Left forelimb (tissue), 1 donor: ENCODE data around the gene RBM19.
"Not testable (repeated sequence)": the region's sequence is repeated elsewhere in the genome, so short reads cannot be mapped to it uniquely, and the experiment has no call there.

Source experiments
- DNase-seq: peaks from one replicate; pipeline ENCODE4 v3.0.0-alpha.2; 2018; ENCODE audit warnings: low spot score

Gene RBM19

GRCh38 chr12:113965951-113966797, at the start of gene RBM19:
Gene RBM19, minus strand, starts transcription at chr12:113966325. Its CDS starts 98 bp downstream, at chr12:113966227.
- peak; percentile 98 for DNase-seq

- no peak for DNase-seq
Measured at GRCh38 chr12:114015851-114016250, 49.7 kb upstream of the RBM19 start.

GRCh38 chr12:114013575-114014345, 47.6 kb upstream of the RBM19 start:
- DNase-seq: no peak

- DNase-seq: no peak
Measured at GRCh38 chr12:114012744-114013431, 46.8 kb upstream of the RBM19 start.

GRCh38 chr12:114011711-114012110, 45.6 kb upstream of the RBM19 start:
- DNase-seq: no peak

GRCh38 chr12:114006482-114007425, 40.6 kb upstream of the RBM19 start:
- no peak for DNase-seq

GRCh38 chr12:114004402-114004801, 38.3 kb upstream of the RBM19 start:
- no peak for DNase-seq

- DNase-seq: no peak
Measured at GRCh38 chr12:114003286-114003685, 37.2 kb upstream of the RBM19 start.

- no peak for DNase-seq
Measured at GRCh38 chr12:114001511-114002340, 35.6 kb upstream of the RBM19 start.

- DNase-seq: no peak
Measured at GRCh38 chr12:114000861-114001260, 34.7 kb upstream of the RBM19 start.

- not testable (repeated sequence) for DNase-seq
Measured at GRCh38 chr12:114000261-114000660, 34.1 kb upstream of the RBM19 start.

GRCh38 chr12:113997365-113997764, 31.2 kb upstream of the RBM19 start:
- no peak for DNase-seq

- DNase-seq: no peak
Measured at GRCh38 chr12:113996026-113996425, 29.9 kb upstream of the RBM19 start.

- DNase-seq: no peak
Measured at GRCh38 chr12:113994051-113994450, 27.9 kb upstream of the RBM19 start.

- DNase-seq: not testable (repeated sequence)
Measured at GRCh38 chr12:113992751-113993150, 26.6 kb upstream of the RBM19 start.

- DNase-seq: no peak
Measured at GRCh38 chr12:113991224-113992044, 25.3 kb upstream of the RBM19 start.

GRCh38 chr12:113990250-113991223, 24.4 kb upstream of the RBM19 start:
- no peak for DNase-seq

- no peak for DNase-seq
Measured at GRCh38 chr12:113988976-113989375, 22.9 kb upstream of the RBM19 start.
